ENCODE measurements around the gene PRUNE2. TPM values are rescaled to one million over a fixed set of nuclear protein-coding genes. Genes with fewer than 3 reads are reported as not detected.

The PRUNE2 gene
- total RNA-seq, 2 experiments from 2014 or later: 0.27 to 0.40 TPM

DNA sequence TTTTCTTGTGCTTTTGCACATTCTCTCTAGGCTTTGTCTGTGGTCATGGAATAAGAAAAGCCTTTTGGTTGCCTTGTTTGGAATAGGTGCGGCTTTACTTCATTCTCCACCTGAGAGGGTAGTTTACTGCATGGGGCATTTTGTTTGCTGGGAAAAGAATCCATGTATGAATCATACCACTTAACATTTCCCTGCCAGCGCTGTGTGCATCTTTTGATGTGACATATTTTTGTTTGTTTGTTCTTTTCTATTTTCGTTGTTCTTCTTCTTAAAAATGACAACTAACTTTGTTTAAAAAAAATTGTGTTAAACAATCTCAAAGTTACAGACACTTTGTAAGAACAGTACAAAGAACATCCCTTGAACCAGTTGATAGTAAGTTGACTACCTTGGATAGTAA is 333.8 kb downstream of the PRUNE2 start:
- ChIA-PET CTCF (no interaction called here), POLR2A (interaction anchor here (0.7 kb wide), 1 partner anchor 116 kb away, joined by 3 read pairs; no protein-coding TSS in a partner anchor)

GRCh38 chr9:76571743-76572146 is 334.2 kb downstream of the PRUNE2 start:
- CTCF ChIA-PET: no interaction called here
- POLR2A ChIA-PET: interaction anchor here (0.7 kb wide), 1 partner anchor 116 kb away, joined by 3 read pairs; no protein-coding TSS in a partner anchor

DNA sequence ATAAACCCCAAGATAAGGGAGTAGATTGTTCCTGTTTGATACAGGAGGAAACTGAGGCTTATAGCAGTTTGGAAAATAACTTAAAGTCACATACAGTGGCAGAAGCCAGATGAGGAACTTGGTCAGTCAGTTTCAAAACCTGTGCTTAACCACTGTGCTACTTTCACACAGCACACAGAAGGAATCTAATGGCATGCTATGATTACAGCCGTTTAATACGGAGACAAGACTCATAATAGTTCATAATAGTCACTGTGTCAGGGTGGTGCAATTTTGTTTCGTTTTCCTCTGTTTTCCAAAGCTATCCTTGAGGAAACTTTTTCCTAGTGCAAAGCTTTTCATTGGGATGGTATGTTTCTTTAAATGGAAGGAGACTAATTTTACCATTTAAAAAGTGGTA is 334.6 kb downstream of the PRUNE2 start:
- ChIA-PET POLR2A (interaction anchor here (0.7 kb wide), 1 partner anchor 117 kb away, joined by 3 read pairs; no protein-coding TSS in a partner anchor), CTCF (no interaction called here)

GRCh38 chr9:76570826-76571225 is 335.1 kb downstream of the PRUNE2 start:
- ChIA-PET POLR2A (no interaction called here), CTCF (no interaction called here)

DNA sequence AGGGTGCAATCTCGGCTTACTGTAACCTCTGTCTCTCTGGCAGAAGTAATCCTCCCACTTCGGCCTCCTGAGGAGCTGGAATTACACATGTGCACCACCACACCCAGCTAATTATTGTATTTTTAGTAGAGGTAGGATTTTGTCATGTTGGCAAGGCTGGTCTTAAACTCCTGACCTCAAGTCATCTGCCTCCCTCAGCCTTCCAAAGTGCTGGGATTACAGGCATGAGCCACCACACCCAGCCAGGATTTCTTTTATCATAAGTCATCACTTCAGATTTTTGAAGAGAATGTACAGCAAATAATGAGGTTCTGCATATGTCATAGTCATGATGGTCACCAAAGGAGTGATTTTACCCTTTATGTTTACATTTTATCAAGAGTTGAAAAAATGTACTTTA is 338.8 kb downstream of the PRUNE2 start:
- ChIA-PET POLR2A (interaction anchor here (0.6 kb wide), 1 partner anchor 10 kb away, joined by 4 read pairs; no protein-coding TSS in a partner anchor), CTCF (interaction anchor here (0.6 kb wide), 1 partner anchor 36 kb away, joined by 3 read pairs; no protein-coding TSS in a partner anchor)

GRCh38 chr9:76564297-76564696 is 341.6 kb downstream of the PRUNE2 start:
- POLR2A ChIA-PET: interaction anchor here (1.2 kb wide), 1 partner anchor 12 kb away, joined by 3 read pairs; no protein-coding TSS in a partner anchor

GRCh38 chr9:76562511-76562911 is 343.4 kb downstream of the PRUNE2 start:
- POLR2A ChIA-PET: interaction anchor here (1.1 to 1.4 kb wide), 3 partner anchors 14 to 168 kb away, joined by 4 to 8 read pairs (median 4); partner anchors contain the start of gene RFK

More at GRCh38 chr9:76564297-76564696, 341.6 kb downstream of the PRUNE2 start:
- CTCF ChIA-PET: interaction anchor here (0.7 kb wide), 1 partner anchor 12 kb away, joined by 3 read pairs; no protein-coding TSS in a partner anchor

DNA sequence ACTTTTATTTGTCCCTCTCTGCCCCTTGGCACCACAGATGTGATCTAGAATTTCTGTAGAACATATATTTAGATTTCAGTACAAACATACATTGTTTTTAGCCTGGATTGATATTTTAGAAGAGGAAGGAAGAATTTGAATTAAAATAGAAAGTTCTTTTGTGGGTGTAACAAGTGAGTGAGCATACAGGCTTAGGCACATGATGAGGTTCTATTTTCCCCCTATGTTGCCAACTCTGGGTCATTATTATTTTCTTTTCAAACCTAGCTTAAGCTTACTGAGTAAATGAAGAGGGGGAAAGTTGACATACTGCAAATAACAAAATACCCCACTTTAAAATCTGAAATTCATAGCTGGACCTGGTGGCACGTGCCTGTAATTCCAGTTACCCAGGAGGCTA is 344.0 kb downstream of the PRUNE2 start:
- ChIA-PET POLR2A (interaction anchor here (1.1 to 1.4 kb wide), 3 partner anchors 15 to 168 kb away, joined by 4 to 8 read pairs (median 4); partner anchors contain the start of gene RFK), CTCF (interaction anchor here (0.9 to 1.0 kb wide), 2 partner anchors 11 to 123 kb away, joined by 3 to 4 read pairs; no protein-coding TSS in a partner anchor)

More at GRCh38 chr9:76562511-76562911, 343.4 kb downstream of the PRUNE2 start:
- CTCF ChIA-PET: interaction anchor here (0.7 to 1.0 kb wide), 3 partner anchors 11 to 124 kb away, joined by 3 to 4 read pairs (median 3); no protein-coding TSS in a partner anchor

Other genes with a start within 250 kb of the PRUNE2 start
- gene PCA3, start 141.7 kb downstream of the PRUNE2 start, total RNA-seq: not detected
- gene FOXB2, start 113.5 kb upstream of the PRUNE2 start, total RNA-seq: not detected